UCSD-AML1 (cell line): ENCODE results near the gene FHDC1.

Source experiments
- DNase-seq: peaks from one replicate; lab custom pipeline; 2025; ENCODE audit not compliant: unreplicated experiment; lab: John Stamatoyannopoulos, UW

The FHDC1 gene

DNA sequence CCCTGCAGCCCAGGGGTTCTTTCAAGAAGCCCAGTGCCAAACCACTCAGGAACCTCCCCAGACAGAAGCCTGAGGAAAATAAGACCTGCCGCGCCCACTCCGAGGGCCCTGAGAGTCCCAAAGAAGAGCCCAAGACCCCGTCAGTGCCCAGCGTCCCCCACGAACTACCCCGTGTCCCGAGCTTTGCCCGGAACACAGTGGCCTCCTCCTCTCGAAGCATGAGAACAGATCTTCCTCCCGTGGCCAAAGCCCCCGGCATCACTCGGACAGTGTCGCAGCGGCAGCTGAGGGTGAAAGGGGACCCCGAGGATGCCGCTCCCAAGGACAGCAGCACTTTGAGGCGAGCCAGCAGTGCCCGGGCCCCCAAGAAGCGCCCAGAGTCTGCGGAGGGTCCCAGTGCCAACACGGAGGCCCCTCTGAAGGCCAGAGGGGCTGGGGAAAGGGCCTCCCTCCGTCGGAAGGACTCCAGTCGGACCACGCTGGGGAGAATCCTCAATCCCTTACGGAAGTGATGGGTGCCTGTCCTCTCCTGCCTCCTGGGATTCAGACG lies 40.2 kb downstream of the FHDC1 start:
- DNase-seq = no peak

DNA sequence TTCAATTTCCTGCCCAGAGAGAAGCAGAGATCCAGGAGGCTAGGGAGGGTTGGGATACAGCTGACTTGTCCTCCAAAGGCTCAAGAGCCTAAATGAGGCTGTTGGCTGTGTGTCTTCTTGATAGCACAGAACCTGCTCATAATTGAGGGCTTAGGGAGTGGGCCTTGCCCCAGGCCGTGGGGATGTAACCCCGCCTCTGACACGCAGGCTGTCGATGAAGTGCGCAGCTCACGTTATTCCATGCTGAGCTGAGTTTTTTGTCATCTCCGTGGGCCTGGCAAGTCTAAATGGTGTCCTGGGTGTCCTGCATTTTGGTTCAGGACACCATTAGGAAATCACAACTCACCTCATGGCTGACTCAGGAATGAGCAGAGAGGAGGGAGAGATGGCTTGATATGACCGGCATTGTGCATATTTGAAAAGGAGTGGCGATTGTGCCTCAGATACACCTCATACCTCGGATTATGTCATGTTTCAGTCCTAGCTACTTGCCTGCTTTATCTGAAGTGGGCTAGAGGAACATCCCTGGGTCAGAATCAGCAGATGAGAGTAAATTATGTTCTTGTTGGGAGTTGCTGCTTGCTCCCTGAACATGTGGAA lies 43.7 kb downstream of the FHDC1 start:
- no peak for DNase-seq

DNA sequence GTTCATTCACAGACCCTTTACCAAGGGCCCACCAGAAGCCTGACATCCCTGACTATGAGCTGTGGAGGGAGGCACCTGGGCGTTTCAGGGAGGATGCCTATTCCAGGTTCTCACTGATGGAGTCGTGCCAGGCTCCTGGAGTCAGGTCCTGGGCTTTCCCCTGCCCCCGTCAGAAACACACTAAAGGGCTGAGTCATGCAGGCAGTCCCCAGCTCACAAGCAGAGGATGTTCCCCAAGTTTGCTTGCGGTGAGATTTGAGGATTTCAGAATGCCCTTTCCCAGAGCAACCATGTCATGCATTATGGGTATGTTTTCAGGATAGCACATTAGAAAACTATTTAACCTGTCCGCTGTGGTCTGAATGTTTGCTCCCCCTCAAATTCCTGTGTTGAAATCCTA lies 45.2 kb downstream of the FHDC1 start:
- no peak for DNase-seq

DNA sequence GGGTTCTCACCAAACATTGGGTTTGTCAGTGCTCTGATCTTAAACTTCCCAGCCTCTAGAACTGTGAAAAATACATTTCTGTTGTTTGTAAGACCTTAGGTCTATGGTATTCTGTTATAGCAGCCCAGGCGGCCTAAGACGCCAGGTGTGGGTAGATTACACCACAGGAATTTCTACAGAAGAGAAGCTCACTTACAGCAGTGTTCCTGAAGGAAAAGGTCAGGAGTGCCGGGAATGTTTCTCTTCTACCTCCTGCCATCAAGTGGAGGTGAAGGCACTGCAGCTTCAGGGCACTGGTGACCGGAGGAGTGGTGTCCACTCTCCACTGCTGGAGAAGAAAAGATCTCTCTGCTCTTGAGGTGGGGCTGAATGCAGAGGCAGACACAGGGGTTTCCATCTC lies 45.7 kb downstream of the FHDC1 start:
- no peak for DNase-seq

DNA sequence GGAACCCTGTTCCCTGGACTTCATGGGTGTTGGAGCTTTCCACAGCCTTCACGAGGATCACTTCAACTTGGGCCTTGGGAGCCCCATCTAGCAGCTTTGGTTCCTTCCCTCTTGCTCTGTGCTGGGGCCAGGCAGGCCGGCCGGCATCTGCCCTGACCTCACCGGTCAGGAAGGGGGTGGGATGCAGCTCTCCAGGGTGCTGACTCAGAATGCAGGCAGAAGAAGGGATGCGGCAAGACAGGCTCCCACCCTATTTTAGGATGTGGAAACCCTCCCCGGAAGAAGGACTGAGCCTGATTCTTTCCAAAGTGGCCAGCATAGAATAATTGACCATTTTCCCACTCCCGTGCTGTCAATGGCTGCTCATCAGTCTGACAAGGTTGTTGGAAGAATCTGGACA lies 47.1 kb downstream of the FHDC1 start:
- DNase-seq = peak; percentile 44

DNA sequence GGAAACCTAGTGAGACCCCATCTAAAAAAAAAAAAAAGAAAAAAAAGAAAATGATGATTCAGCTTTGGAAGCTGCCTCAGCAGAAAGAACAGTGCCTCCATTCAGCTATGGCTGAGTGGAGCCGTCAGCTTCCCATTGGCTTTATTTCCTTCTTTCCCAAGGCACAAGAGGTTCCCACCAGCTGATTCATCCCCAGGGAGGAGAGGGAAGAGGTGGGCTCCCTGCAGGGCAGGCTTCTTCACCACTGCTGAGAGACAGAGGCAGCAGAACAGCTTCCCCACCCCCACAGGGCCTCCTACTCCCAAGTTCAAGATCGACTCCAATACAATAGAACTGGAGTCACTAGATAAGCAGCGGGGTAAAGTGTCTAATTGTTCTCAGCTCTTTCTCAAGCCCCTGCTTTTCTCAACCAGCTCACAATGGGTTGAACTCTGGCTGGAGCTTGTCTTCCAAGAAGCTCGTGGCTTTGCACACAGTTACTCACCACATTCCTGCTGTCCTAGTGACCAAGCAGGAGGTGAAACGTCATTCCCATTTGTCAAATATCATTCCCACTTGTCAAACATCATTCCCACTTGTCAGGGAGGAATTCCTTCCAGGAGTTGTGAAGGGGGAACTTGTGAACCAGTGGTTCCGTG lies 47.8 kb downstream of the FHDC1 start:
- no peak for DNase-seq

DNA sequence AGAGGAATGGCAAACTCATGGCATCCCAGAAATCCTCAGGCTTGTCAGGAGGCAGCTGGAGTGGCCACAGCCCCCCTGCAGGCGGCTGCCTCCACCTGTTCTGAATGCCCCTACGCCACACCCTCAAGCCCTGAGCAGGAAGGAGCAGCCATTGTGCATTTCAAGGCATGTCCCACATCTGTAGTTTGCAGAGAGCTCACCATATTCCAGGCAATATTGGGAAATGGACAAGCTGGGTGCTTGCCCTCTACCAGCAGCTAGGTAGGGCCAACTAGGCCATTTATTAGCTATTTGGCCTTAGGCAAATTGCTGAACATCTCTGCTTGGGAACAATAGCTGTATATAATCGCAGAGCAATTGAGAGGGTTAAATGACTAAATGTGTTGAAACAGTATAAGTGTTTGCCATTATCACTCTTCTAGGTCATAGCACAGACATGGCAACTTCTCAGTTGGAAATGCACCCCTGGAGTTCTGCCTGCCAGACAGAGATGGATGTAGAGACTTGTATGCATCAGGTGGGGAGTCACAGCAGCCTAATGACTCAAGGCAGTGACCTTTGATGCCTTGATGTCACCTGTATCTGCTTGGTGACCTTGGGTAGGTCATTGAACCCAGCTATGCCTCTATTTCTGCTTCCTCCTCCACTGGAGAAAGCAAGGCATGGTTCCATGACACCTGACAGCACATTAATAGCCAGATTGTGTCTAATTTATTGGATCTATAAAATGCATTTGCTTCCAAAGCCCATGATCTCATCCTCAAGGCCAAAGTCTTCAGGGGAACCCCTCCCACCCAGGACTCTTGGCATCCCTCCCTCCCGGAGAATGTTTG lies 52.8 kb downstream of the FHDC1 start:
- DNase-seq = no peak

DNA sequence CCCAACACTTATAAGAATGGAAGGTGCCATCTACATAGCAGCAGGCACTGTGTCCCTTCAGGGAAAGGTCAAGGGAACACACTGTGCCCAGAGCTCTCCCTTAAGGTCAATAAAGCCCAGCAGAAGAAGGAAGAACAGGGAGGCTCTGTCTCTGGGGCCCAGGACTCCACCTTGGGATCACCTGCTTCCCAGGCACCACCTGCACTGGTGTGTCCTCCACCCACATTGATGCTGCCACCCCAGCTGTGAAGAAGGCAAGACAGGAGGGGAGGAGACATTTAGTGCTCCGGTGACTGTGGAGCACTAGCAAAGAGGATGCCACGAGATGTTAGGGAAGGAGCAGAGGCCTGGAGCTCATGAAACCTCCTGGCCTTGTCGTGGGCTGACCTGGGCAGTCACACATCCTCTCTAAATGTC lies 53.4 kb downstream of the FHDC1 start:
- DNase-seq = no peak

DNA sequence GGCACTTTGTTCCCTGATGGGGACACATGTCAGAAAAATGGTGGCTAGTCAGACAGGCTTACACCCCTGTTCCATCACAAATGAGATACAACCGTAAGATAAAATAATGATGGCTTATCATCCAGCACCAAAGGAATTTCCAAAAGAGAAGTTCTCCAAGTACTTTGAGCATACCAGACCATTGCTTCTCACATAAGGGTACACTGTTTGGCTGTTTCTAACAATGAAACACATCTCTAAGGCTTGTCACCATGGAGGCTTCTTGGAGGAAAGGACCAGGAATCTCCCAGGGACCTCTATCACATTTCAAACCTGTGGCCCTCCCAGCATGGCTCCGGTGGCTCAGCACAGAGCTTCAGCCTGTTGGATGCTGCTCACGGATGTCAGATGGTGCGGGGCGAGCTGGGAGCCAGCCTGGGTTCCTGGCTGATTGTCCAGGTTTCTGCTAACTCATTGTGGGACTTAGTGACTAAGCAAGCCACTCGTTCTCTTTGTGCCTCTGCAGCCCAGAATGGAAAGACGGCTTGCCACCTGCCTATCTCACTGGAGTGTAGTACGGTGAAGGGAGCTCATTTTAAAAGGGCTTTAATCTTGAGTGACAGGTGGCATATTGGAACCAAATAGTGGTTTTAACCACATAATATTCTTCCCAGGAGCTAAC lies 54.5 kb downstream of the FHDC1 start:
- DNase-seq = peak; percentile 72

DNA sequence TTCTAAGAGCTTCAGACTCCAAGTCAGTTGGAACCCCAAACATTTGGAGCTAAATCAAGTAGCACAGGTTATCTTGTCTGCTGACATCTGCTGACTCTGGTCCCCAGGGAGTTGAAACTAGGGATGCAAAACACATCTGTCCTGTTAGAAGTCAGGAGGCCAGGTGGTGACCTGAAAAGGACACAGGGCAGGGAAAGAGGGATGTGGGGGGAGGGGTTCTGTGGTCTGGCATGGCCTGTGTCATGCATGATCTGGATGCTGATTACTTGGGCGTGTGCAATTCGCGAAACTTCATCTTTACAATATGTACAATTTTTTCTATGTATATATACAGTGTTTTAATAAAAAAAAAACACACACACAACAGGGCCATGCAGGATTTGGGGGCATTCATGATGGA lies 55.3 kb downstream of the FHDC1 start:
- DNase-seq = no peak

DNA sequence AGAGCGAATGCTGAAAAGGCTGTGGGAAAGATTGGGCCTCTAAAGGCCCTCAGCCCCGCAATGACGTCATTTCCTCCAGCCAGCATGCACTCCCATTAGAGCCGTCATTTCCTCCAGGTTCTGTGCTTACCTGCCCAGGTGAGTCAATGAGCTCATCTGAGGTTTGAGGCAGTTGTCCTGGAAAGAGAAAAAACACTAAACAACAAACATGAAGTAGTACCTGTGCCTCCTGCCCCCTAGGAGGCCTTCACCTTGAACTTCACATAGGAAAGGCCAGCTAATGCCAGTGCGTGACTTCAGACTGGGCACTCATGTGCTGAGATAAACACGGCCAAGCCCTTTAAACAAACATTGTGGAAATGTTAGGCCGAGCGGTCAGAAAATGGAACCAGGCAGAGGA lies 55.9 kb downstream of the FHDC1 start:
- DNase-seq = no peak

DNA sequence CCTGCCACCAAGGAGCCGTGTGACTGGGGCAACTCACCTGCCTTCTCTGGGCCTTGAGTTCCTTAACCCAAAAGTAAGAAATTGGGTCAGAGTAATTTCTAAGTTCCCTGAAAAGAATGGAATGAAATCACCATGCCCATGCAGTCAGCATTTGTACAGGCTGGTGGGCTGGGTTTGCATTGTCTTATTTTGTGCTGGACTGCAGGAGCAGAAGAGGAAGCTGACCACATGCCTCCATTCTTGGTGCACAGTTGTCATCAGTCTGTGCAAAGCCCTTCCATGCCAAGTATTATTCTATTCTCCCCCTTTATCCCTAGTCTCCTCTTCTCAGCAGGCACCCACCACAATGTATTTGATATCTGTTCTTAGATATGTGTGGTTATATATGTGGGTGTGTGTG lies 56.3 kb downstream of the FHDC1 start:
- no peak for DNase-seq

DNA sequence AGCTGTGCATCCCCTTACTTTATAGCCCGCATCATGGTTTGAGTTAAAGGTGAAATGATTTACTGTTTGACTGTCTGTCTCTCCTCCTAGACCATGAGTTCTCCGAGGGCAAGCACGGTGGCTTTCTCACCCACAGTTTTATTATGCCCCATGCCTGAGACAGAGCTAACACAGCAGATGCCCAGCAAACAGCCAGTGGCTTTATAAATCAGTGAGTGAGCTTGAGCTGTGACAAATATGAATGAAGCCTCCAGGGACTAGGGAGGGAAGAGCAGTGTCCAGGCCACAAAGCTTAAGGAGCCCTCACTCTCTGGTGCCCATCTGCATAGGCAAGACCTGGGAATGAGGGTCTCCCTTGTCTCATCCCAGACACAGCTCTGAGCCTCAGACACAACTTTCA lies 57.9 kb downstream of the FHDC1 start:
- DNase-seq = no peak

DNA sequence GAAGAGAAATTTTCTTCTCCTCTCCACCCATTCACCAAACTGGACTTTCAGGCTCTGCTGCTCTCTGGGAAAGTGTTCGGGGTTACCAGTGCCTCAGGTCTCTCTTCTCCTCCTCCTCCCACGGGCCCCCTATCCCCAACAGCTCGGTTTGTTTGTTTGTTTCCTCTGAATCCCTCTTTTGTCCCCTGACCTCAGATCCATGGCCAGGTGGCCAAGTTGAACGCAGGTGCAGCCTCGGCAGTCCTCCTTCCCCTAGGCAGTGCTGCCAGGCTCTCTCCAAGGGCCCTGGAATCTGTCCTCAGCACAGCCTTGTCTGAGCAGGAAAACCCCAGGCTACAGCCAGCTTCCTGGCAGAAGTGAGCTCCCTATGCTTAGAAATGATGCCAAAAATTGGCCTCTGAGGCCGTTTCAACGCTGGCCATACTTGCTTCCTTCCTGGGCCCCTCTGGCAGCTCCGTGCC lies 60.0 kb downstream of the FHDC1 start:
- DNase-seq = peak; percentile 78

DNA sequence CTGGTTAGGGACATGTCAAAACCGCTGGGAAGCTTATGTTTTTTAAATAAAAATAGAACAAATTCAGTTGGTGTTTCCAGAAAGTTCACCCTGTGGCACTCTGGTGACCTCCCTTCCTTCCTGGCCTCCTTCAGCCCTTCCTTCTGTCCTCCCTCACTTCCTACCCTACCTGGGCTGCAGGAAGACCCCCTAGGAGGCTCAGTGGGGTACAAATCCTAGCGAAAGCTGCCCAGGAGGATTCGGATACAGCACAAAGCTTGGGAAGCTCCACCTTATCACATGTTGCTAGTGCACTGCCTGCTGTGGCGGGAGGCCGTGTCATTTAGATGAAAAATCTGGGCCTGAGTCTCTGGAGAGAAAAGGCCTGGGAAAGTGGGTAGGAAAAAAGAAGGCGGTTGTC lies 60.5 kb downstream of the FHDC1 start:
- no peak for DNase-seq

DNA sequence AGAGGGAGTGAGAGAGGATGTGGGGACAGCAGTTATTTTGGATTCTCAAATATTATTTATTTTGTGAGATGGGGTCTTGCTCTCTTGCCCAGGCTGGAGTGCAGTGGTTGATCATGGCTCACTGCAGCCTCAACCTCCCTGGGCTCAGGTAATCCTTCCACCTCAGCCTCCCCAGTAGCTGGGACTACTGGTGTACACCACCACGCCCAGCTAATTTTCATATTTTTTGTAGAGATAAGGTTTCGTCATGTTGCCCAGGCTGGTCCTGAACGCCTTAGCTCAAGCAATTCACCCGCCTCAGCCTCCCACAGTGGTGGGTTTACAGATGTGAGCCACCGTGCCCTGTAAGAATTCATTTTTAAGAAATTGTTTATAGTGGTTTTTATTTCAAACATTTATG lies 61.2 kb downstream of the FHDC1 start:
- DNase-seq = no peak

DNA sequence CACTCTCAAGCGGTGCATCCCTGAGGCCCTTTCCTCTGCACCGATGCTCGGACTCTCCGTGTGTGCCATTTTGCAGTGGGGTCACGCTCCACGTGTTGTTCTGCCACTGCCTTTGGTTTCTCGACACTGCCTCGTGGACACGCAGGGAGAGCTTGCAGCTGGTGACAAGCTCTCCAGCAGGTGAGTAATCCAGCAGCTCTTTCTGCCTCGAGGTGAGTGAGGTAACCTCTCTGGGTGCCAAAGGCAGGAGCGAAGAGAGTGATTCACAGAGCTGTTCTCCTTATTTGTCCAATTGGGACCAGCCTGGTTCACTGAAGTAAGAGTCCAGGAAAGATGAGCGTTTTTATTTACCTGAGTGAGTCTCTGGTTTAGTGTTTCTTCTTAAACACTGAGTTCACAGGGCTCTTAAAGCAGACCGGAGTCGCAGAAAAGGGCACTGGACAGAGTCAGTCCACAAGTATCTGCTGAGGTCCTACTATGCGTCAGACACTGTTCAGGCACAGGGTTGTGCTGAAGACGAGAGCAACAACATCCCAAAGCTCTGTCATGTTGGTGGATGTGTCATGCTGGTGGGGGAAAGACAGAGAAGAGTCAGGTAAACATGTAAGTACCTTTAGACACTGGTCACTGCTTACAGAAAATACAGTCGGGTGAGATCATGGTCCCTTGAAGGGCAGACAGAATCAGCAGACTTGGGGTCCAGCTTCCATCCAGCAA lies 61.8 kb downstream of the FHDC1 start:
- no peak for DNase-seq

DNA sequence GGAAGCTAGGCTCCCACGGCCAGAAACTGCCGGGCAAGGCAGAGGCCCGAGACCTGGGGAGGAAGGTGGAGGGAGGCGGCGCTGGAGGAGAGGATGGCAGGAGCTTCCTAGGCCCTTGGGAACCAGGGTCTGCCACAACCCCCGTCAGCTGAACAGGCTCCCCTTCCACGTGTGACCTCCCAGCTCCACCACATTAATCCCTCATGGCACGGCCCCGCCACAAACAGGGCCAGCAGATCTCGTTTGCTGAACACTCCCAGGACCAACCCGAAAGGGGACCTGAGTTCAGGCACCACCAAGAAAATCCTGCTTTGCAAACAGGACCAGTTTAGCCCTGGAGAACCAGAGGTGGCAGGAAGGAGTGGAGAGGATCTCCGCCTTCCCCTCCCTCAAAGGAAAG lies 62.7 kb downstream of the FHDC1 start:
- DNase-seq = no peak

DNA sequence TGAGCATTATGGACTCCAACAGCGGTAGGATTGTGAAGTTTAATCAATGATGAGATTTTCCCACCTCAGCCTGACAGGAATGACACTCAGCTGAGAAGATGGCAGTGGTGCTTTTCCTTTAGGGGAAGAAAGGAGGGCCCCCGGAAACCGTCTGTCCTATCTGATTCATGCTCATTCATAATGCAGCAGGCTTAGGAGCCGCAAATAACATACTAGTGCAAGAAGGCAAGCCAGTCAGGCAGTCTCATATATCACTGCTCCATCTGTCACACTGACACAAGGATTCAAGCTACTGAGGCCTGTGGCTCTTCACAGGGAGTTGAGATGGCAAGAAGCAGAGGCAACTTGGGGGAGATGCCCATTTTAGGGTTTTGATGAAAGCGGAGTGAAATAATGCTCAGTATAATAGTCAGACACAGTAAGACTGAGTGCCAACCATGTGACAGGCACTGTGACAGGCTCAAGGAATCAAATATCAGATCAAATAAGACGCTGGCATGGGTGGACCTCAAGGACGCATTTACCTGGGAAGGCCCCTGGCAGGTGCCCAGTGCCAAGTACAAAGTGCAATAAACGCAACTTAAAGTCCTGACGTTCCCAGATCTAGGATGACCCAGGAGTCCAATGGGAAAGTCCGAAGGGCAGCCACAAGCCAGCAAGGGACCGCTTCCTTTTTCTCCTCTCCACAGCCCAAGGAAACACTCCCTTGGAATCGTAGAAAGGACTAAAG lies 63.4 kb downstream of the FHDC1 start:
- DNase-seq = no peak

DNA sequence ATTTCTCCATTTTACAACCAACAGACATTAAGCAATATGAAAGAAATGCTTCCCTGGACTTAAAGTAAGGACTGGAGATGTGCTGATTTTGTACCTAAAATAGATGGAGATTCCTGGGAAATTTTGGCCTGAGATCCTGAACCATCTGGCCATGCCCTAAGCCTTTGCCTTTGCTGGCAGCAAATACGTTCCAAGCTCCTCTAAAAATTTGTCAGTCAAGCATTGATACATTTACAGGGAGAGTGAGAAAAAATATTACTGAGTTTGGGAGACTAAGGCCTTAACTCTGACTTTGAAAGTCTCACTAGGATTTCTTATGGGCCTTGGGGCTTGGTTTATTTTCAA lies 63.9 kb downstream of the FHDC1 start:
- DNase-seq = no peak
